Upper lobe of right lung (tissue), 1 donor: Measurements from ENCODE around the gene MGP. TPM values are rescaled to one million over a fixed set of nuclear protein-coding genes. Genes with fewer than 3 reads are reported as not detected.

ENCODE experiments used
- ATAC-seq: fragments of 200-7000 bp; cut with Tn5 transposase; one replicate; pipeline ENCODE4 v1.9.1; 2020; ENCODE audit warnings: mild to moderate bottlenecking, moderate library complexity
- DNase-seq: peaks from one replicate; pipeline ENCODE4 v3.0.0-alpha.2; 2020
- H3K27ac ChIP-seq: fragments of 200-600 bp; one replicate; pipeline ENCODE4 v1.8.0; 2022
- H3K27me3 ChIP-seq: fragments of 200-600 bp; one replicate; pipeline ENCODE4 v1.8.0; 2022; ENCODE audit warnings: mild to moderate bottlenecking
- H3K36me3 ChIP-seq: fragments of 200-600 bp; one replicate; pipeline ENCODE4 v1.8.0; 2022
- H3K4me1 ChIP-seq: fragments of 200-600 bp; one replicate; pipeline ENCODE4 v1.8.0; 2022
- H3K4me3 ChIP-seq: fragments of 200-600 bp; one replicate; pipeline ENCODE4 v1.8.0; 2022; ENCODE audit warnings: mild to moderate bottlenecking
- H3K9me3 ChIP-seq: fragments of 200-600 bp; one replicate; pipeline ENCODE4 v1.8.0; 2022
- CTCF ChIP-seq: fragments of 200-600 bp; IDR thresholded peaks from one replicate; pipeline ENCODE4 v1.8.0; 2022; ENCODE audit warnings: antibody characterized with exemption
- intact Hi-C: fragments of 100-400 bp; cut with DNase I; formaldehyde crosslinking; loops from one replicate; pipeline ENCODE4 v1.11.0; 2022
- total RNA-seq: library from RNA; stranded (reverse); fragmentation: NEBNext Ultra II Directional; extraction: Animal tissue kit (Norgen Biotek cat#: 25700); gene quantifications from one replicate; pipeline ENCODE4 v1.2.1, GENCODE V29; 2021
- donor health status: DM: no; HTN: yes; CAD: no; lungs with severe emphysema.

The MGP gene
- total RNA-seq, 1 donor from 2014 or later = 472 TPM

GRCh38 chr12:14930299-14930698 lies 44.6 kb upstream of the MGP start:
- ATAC-seq = peak; percentile 61
- Histone ChIP-seq H3K27me3 (no peaks in the 10 kb centered on the region), H3K4me1 (peaks cover 19% of the 10 kb centered on the region), H3K9me3 (no peaks in the 10 kb centered on the region), H3K4me3 (no peak overlapping the region), H3K36me3 (no peaks in the 10 kb centered on the region), H3K27ac (no peak overlapping the region)
- no peak for DNase-seq
- intact Hi-C loops = no loop called here
- TF ChIP-seq CTCF = peak; percentile 21

- DNase-seq (no peak), ATAC-seq (peak; percentile 95)
- peaks cover 19% of the 10 kb centered on the region for H3K4me1 ChIP-seq
- no peaks in the 10 kb centered on the region for H3K27me3 ChIP-seq
- peak overlapping the region; percentile 34 for H3K4me3 ChIP-seq
- no peak for TF ChIP-seq CTCF
- no peaks in the 10 kb centered on the region for H3K36me3 ChIP-seq
- intact Hi-C loops = no loop called here
- H3K9me3 ChIP-seq = no peaks in the 10 kb centered on the region
- peak overlapping the region; percentile 58 for H3K27ac ChIP-seq
Measured at GRCh38 chr12:14928931-14929330, 43.3 kb upstream of the MGP start.

GRCh38 chr12:14927267-14927666 lies 41.6 kb upstream of the MGP start:
- H3K4me3 ChIP-seq = no peak overlapping the region
- no peak for ATAC-seq
- peaks cover 19% of the 10 kb centered on the region for H3K4me1 ChIP-seq
- H3K36me3 ChIP-seq = no peaks in the 10 kb centered on the region
- DNase-seq = no peak
- no peaks in the 10 kb centered on the region for H3K27me3 ChIP-seq
- TF ChIP-seq CTCF = no peak
- intact Hi-C loops = no loop called here
- peaks cover 4% of the 10 kb centered on the region for H3K9me3 ChIP-seq
- H3K27ac ChIP-seq = no peak overlapping the region

GRCh38 chr12:14924541-14924940 lies 38.9 kb upstream of the MGP start:
- Histone ChIP-seq H3K36me3 (no peaks in the 10 kb centered on the region), H3K4me3 (no peak overlapping the region), H3K4me1 (peaks cover 8% of the 10 kb centered on the region), H3K27me3 (no peaks in the 10 kb centered on the region), H3K9me3 (peaks cover 7% of the 10 kb centered on the region), H3K27ac (no peak overlapping the region)
- no peak for TF ChIP-seq CTCF
- ATAC-seq (no peak), DNase-seq (no peak)
- intact Hi-C loops = no loop called here

GRCh38 chr12:14923944-14924343 lies 38.3 kb upstream of the MGP start:
- Histone ChIP-seq H3K27ac (no peak overlapping the region), H3K4me1 (peaks cover 3% of the 10 kb centered on the region), H3K9me3 (peaks cover 7% of the 10 kb centered on the region), H3K4me3 (no peak overlapping the region), H3K27me3 (no peaks in the 10 kb centered on the region), H3K36me3 (no peaks in the 10 kb centered on the region)
- DNase-seq = no peak
- intact Hi-C loops = no loop called here
- ATAC-seq = no peak
- no peak for TF ChIP-seq CTCF

GRCh38 chr12:14921218-14921617 lies 35.6 kb upstream of the MGP start:
- intact Hi-C loops = no loop called here
- peaks cover 7% of the 10 kb centered on the region for H3K9me3 ChIP-seq
- H3K36me3 ChIP-seq = peaks cover 7% of the 10 kb centered on the region
- no peaks in the 10 kb centered on the region for H3K27me3 ChIP-seq
- ATAC-seq (no peak), DNase-seq (no peak)
- no peak for TF ChIP-seq CTCF
- H3K4me1 ChIP-seq = no peaks in the 10 kb centered on the region
- no peak overlapping the region for H3K4me3 ChIP-seq
- H3K27ac ChIP-seq = no peak overlapping the region
